ENCODE data around the gene RAPGEF2. TPM values are rescaled to one million over a fixed set of nuclear protein-coding genes. Genes with fewer than 3 reads are reported as not detected.

RAPGEF2 gene
- total and polyA plus RNA-seq, 9 of the 15 experiments (the other 6 are each of a cell fraction or from before 2014, with no cell fraction given) = 3.1 to 32.6 (median 23.1) TPM

DNA sequence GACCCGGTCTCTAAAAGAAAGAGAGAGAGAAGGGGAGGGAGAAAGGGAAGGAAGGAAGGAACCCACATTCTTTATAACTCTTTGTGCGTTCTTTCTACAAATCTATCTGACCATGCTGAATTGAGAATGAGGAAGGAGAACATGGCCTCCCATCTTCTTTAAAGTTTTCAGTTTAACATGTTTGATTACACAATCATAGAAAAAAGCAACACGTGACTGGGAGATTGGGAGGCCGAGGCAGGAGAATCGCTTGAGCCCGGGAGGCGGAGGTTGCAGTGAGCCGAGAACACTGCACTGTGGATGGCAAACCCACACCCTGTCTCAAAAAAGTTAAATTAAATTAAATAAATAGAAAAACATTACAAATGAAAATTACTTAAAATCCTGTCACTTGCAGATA, 254.5 kb downstream of the RAPGEF2 start:
- no peak for DNase-seq (ENCODE audit: extremely low read depth in 1 of 4, low spot score in 3 of 4)
- H4K20me1 ChIP-seq (replicated peaks; ENCODE audit: control insufficient read depth, insufficient read depth, low read length) = no peaks in the 10 kb centered on the region
- ChIA-PET CTCF (ENCODE audit: low intra/inter-chr PET ratio) (no interaction called here), POLR2A (no interaction called here)
- FAIRE-seq = no peak
- no peaks in the 10 kb centered on the region for H3K9me1 ChIP-seq (ENCODE audit: control insufficient read depth, insufficient read depth, low read length)
- H3K27me3 ChIP-seq (ENCODE audit: control insufficient read depth in 2 of 2, insufficient read depth in 2 of 2, low read length in 2 of 2) = no peaks in the 10 kb centered on the region
- no peaks in the 10 kb centered on the region for H3K9me3 ChIP-seq (replicated peaks; ENCODE audit: control insufficient read depth, insufficient read depth, low read depth, low read length)
- in situ Hi-C loops (cut with MboI) (no loop called here), intact Hi-C loops (cut with micrococcal nuclease) (no loop called here)
- ATAC-seq = no peak
- 92% methylated on average over 8 of the region's 8 CpGs for WGBS (ENCODE audit: insufficient coverage, low coverage, missing lambda C conversion rate)
- peaks cover 53% of the 10 kb centered on the region; the same call in 2 of the 3 replicates for H3K36me3 ChIP-seq (ENCODE audit: control insufficient read depth, insufficient read depth, low read length)
- TF ChIP-seq KDM2B (CRISPR knock-in tag; IDR thresholded peaks at IDR 0.05) = no peak
- TF ChIP-seq CEBPB (tag; IDR thresholded peaks at IDR 0.05) = peak; percentile 25; the same call in 1 of the 2 replicates
- BruUV-seq (replicated peaks) = no TSS peak
- no peak overlapping the region for H3K4me3 ChIP-seq
- H3K4me1 ChIP-seq (replicated peaks in 1 of 2; ENCODE audit: control insufficient read depth in 2 of 2, insufficient read depth in 2 of 2, low read length in 2 of 2) = no peaks in the 10 kb centered on the region
- no peak overlapping the region for H3K27ac ChIP-seq (ENCODE audit: extremely low read depth, low read depth, low read length)
- no peaks in the 10 kb centered on the region for H3K79me2 ChIP-seq (ENCODE audit: control insufficient read depth, insufficient read depth, low read length)
- no peak overlapping the region for H2AFZ ChIP-seq (ENCODE audit: low read depth, low read length)
- H3K9ac ChIP-seq (ENCODE audit: insufficient read depth in 1 of 2, low read depth in 2 of 2, low read length in 2 of 2) = no peak overlapping the region
- H3K4me2 ChIP-seq (ENCODE audit: insufficient read depth, low read length) = no peak overlapping the region

DNA sequence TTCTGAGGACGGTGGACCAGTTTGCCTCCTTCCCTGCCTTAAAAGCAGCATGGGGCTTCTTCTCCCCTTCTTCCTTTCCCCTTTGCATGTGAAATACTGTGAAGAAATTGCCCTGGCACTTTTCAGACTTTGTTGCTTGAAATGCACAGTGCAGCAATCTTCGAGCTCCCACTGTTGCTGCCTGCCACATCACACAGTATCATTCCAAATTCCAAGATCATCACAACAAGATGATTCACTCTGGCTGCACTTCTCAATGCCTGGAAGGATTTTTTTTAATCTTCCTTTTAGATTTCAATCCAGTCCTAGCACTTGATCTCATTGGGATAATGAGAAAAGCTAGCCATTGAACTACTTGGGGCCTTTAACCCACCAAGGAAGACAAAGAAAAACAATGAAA, 255.3 kb downstream of the RAPGEF2 start:
- Histone ChIP-seq H3K9me1 (ENCODE audit: control insufficient read depth, insufficient read depth, low read length) (no peaks in the 10 kb centered on the region), H2AFZ (ENCODE audit: low read depth, low read length) (no peak overlapping the region), H4K20me1 (replicated peaks; ENCODE audit: control insufficient read depth, insufficient read depth, low read length) (no peaks in the 10 kb centered on the region), H3K4me2 (ENCODE audit: insufficient read depth, low read length) (no peak overlapping the region), H3K9me3 (replicated peaks; ENCODE audit: control insufficient read depth, insufficient read depth, low read depth, low read length) (no peaks in the 10 kb centered on the region), H3K4me3 (no peak overlapping the region), H3K79me2 (ENCODE audit: control insufficient read depth, insufficient read depth, low read length) (no peaks in the 10 kb centered on the region), H3K36me3 (ENCODE audit: control insufficient read depth, insufficient read depth, low read length) (peaks cover 44% of the 10 kb centered on the region; the same call in 2 of the 3 replicates), H3K27me3 (ENCODE audit: control insufficient read depth in 2 of 2, insufficient read depth in 2 of 2, low read length in 2 of 2) (no peaks in the 10 kb centered on the region), H3K4me1 (replicated peaks in 1 of 2; ENCODE audit: control insufficient read depth in 2 of 2, insufficient read depth in 2 of 2, low read length in 2 of 2) (no peaks in the 10 kb centered on the region), H3K9ac (ENCODE audit: insufficient read depth in 1 of 2, low read depth in 2 of 2, low read length in 2 of 2) (no peak overlapping the region), H3K27ac (ENCODE audit: extremely low read depth, low read depth, low read length) (no peak overlapping the region; the same call in 2 of the 3 replicates)
- in situ Hi-C loops (cut with MboI) (no loop called here), intact Hi-C loops (cut with micrococcal nuclease) (no loop called here)
- no peak for DNase-seq (ENCODE audit: extremely low read depth in 1 of 4, low spot score in 3 of 4)
- ChIA-PET CTCF (ENCODE audit: low intra/inter-chr PET ratio) (no interaction called here), POLR2A (interaction anchor here (0.7 kb wide), 1 partner anchor 15 kb away, joined by 3 read pairs; no protein-coding TSS in a partner anchor)
- no TSS peak for BruUV-seq (replicated peaks)
- WGBS (ENCODE audit: insufficient coverage, low coverage, missing lambda C conversion rate) = 92% methylated on average over 1 of the region's 2 CpGs
- FAIRE-seq = no peak
- no peak for ATAC-seq
- TF ChIP-seq BACH1 (tag; IDR thresholded peaks at IDR 0.05) (no peak), ZNF41 (CRISPR knock-in tag; conservative IDR thresholded peaks at IDR 0.05) (no peak), TRIM25 (IDR thresholded peaks at IDR 0.05; ENCODE audit: borderline replicate concordance) (no peak), RBM34 (IDR thresholded peaks at IDR 0.05; ENCODE audit: borderline replicate concordance, insufficient read depth, low read length) (no peak), GTF2B (IDR thresholded peaks at IDR 0.05; ENCODE audit: extremely low read depth, insufficient read length) (no peak), ETV5 (CRISPR knock-in tag; IDR thresholded peaks at IDR 0.05; ENCODE audit: low read depth) (no peak), SAFB (IDR thresholded peaks at IDR 0.05; ENCODE audit: borderline replicate concordance, low read depth, low read length) (no peak), GATA2 (CRISPR knock-in tag; IDR thresholded peaks at IDR 0.05) (no peak), SETDB1 (IDR thresholded peaks at IDR 0.05; ENCODE audit: low read length) (no peak)
- TF ChIP-seq, protein P1, sequence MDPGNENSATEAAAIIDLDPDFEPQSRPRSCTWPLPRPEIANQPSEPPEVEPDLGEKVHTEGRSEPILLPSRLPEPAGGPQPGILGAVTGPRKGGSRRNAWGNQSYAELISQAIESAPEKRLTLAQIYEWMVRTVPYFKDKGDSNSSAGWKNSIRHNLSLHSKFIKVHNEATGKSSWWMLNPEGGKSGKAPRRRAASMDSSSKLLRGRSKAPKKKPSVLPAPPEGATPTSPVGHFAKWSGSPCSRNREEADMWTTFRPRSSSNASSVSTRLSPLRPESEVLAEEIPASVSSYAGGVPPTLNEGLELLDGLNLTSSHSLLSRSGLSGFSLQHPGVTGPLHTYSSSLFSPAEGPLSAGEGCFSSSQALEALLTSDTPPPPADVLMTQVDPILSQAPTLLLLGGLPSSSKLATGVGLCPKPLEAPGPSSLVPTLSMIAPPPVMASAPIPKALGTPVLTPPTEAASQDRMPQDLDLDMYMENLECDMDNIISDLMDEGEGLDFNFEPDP (CRISPR knock-in tag; IDR thresholded peaks at IDR 0.05) = no peak
